IgD-negative memory B cell (primary cell): ENCODE results near the gene KRTAP4-6. TPM values are rescaled to one million over a fixed set of nuclear protein-coding genes. Genes with fewer than 3 reads are reported as not detected.
"Not testable (repeated sequence)": the region's sequence is repeated elsewhere in the genome, so short reads cannot be mapped to it uniquely, and the experiment has no call there.

ENCODE experiments used
- H3K27ac Mint-ChIP-seq, 3 donors: one replicate each; pipeline ENCODE4 v1.8.0; 2020 to 2022; ENCODE audit warnings: mild to moderate bottlenecking in 3 of 3, mixed read lengths in 3 of 3, moderate library complexity in 1 of 3
- H3K27me3 Mint-ChIP-seq: one replicate; pipeline ENCODE4 v1.8.0; 2021; ENCODE audit warnings: mixed read lengths
- H3K36me3 Mint-ChIP-seq: one replicate; pipeline ENCODE4 v1.8.0; 2020; ENCODE audit warnings: mild to moderate bottlenecking, mixed read lengths
- H3K4me1 Mint-ChIP-seq, 3 donors: one replicate each; pipeline ENCODE4 v1.8.0; 2020 to 2022; ENCODE audit warnings: mixed read lengths in 3 of 3, mild to moderate bottlenecking in 1 of 3
- H3K4me3 Mint-ChIP-seq, 4 donors: one replicate each; pipeline ENCODE4 v1.8.0; 2020 to 2022; ENCODE audit warnings: mild to moderate bottlenecking in 4 of 4, mixed read lengths in 4 of 4, moderate library complexity in 3 of 4
- H3K9me3 Mint-ChIP-seq, 3 donors: one replicate each; pipeline ENCODE4 v1.8.0; 2020 to 2021; ENCODE audit warnings: mixed read lengths in 3 of 3, mild to moderate bottlenecking in 1 of 3
- polyA plus RNA-seq: library from polyadenylated mRNA; unstranded; fragments of 300-500 nt; fragmentation: Illumina TruSeq; gene quantifications from one replicate; pipeline ENCODE4 v1.2.3, GENCODE V29; 2021

KRTAP4-6 gene
- polyA plus RNA-seq, 1 donor from 2014 or later = not detected

DNA sequence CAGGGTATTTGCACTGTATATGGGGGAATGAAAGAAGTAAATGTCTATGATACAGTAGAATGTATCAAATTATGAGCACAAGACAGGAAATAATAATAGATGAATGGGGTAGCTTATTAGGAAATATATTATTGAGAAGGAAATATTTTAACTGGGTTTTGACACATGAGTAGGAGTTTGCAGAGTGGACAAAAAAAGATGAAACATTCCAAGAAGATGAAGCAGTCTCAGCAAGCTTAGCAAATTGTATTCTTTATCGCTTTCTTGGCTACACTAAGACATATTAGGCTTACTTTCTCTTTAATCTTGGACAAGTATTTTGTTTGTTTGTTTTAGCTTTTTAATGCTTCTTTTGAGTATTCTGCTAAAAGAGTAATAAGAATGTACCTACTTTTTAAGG lies 36.4 kb downstream of the KRTAP4-6 start:
- no peak overlapping the region for H3K4me3 Mint-ChIP-seq
- peaks cover 0 to 24% (median 23%) of the 10 kb centered on the region in 3 donors for H3K4me1 Mint-ChIP-seq
- no peaks in the 10 kb centered on the region for H3K36me3 Mint-ChIP-seq
- peaks cover 0 to 3% (median 0%) of the 10 kb centered on the region in 3 donors for H3K9me3 Mint-ChIP-seq
- no peak overlapping the region for H3K27ac Mint-ChIP-seq
- peaks cover 15% of the 10 kb centered on the region for H3K27me3 Mint-ChIP-seq

DNA sequence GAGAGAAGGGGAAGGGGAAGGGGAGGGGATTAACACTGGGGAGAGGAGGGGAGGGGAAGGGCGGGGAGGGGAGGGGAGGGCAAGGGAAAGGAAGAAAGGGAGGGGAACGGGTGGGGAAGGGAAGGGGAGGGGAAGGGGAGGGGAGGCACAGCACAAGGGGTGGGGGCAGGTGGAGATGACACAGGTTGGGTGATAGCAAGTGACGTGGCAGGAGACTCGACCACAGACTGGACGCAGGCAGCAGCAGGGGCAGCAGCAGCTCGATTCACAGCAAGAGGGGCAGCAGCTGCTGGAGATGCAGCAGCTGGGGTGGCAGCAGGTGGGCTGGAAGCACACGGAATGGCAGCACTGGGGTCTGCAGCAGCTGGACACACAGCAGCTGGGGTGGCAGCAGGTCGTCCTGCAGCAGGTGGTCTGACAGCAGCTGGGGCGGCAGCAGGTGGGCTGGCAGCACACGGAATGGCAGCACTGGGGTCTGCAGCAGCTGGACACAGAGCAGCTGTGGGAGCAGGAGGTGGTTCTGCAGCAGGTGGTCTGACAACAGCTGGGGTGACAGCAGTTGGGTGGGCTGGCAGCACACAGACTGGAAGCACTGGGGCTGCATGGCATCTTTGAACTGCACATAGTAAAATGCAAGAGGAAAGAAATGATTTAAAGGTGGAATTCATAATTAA lies 38.6 kb downstream of the KRTAP4-6 start, which contains the start of gene KRTAP4-16:
TSS of gene KRTAP4-16 (minus strand) at position 624 of the 674 bp plus-strand sequence. CDS start at position 624, 0 bp downstream.
- peaks cover 0 to 12% (median 9%) of the 10 kb centered on the region in 3 donors for H3K4me1 Mint-ChIP-seq
- H3K4me3 Mint-ChIP-seq = no peak within 1 kb of the TSS
- no peaks in the 10 kb centered on the region for H3K36me3 Mint-ChIP-seq
- no peak within 1 kb of the TSS for H3K27ac Mint-ChIP-seq
- peaks cover 23% of the 10 kb centered on the region for H3K27me3 Mint-ChIP-seq
- peaks cover 0 to 3% (median 0%) of the 10 kb centered on the region in 3 donors for H3K9me3 Mint-ChIP-seq

DNA sequence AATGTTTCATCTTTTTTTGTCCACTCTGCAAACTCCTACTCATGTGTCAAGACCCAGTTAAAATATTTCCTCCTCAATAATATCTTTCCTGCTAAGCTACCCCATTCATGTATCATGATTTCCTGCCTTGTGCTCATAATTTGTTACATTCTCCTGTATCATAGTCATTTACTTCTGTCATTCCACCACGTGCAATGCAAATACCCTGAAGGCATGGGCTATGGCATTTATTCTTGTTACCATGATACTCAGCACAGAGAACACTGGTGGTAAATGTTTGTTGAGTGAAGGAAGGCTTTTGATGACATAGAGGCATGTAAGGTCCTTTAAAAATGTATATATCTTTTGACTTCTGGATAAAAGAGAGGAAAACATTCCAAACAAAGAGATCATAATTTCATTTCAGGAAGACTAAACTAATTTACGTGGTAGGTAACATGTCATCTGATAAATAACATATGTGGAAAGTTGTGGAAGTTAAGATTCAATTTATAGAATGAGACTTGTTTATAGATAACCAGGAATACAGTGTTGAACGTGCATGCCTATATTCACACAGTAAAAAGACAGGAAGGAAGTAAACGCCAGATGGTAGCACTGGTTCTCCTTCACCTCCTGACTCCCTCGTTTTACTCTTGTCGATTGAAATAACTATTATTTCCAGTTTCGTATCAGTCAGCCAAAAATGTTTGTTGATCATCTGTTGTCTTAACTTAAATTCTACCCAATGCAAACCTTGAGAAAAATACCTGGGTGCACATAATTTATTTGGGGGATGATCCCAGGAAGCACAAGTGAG lies 40.5 kb downstream of the KRTAP4-6 start:
- H3K4me1 Mint-ChIP-seq = peaks cover 0 to 10% (median 9%) of the 10 kb centered on the region in 3 donors
- H3K27ac Mint-ChIP-seq, H3K36me3 Mint-ChIP-seq, H3K9me3 Mint-ChIP-seq: not testable (repeated sequence)
- H3K27me3 Mint-ChIP-seq = peaks cover 19% of the 10 kb centered on the region
- peak overlapping the region in 2 of 4 donors; percentile 10 to 22 for H3K4me3 Mint-ChIP-seq

DNA sequence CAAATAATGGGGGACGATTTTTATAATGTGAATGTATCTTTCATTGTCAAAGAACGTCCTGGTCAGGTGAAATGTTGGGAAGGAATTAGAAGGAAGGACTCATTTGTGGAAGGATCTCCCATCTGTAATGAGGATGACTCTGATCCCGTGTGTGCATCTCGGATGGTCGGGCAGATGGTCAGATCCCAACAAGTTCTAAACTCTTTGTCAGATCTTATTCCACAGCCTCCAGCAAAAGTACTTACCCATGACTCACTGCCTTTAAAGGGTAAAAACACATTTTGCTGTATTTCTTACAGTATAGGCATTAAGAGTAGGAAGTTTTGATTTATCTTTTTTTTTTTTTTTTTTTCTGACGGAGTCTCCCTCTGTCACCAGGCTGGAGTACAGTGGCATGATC lies 41.9 kb downstream of the KRTAP4-6 start:
- H3K27ac Mint-ChIP-seq = no peak overlapping the region

DNA sequence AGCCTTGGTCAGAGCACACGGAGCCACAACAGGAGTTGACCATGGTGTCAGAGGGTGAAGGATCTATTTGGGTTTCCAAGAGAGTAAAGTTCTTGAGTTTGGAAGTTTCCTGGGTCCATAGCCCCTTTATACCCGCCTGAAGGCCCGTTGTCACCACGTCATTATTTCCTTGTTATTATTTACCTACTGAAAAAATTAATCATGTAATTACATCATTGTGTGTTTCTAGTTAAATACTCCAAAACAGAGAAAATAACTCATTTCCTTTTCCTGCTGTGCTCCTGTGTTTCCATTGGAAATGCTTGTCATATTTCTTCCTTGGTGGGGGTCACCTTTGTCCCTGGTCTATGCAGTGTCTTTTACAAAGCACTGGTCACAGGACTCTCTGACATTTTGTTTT lies 42.3 kb downstream of the KRTAP4-6 start, which contains the start of gene KRTAP4-8:
TSS of gene KRTAP4-8 (minus strand) at position 101 of the 400 bp plus-strand sequence. CDS start at position 43, 58 bp downstream.
- Mint-ChIP-seq H3K27ac (no peak within 1 kb of the TSS), H3K4me1 (peaks cover 0 to 10% (median 9%) of the 10 kb centered on the region in 3 donors), H3K4me3 (no peak within 1 kb of the TSS), H3K9me3 (peaks cover 0 to 1% (median 0%) of the 10 kb centered on the region in 3 donors), H3K36me3 (no peaks in the 10 kb centered on the region), H3K27me3 (peaks cover 23% of the 10 kb centered on the region)

More for the DNA sequence above, 41.9 kb downstream of the KRTAP4-6 start:
- Mint-ChIP-seq H3K27me3 (peaks cover 23% of the 10 kb centered on the region), H3K4me3 (no peak overlapping the region), H3K9me3 (no peaks in the 10 kb centered on the region), H3K4me1 (peaks cover 0 to 10% (median 9%) of the 10 kb centered on the region in 3 donors), H3K36me3 (no peaks in the 10 kb centered on the region)

DNA sequence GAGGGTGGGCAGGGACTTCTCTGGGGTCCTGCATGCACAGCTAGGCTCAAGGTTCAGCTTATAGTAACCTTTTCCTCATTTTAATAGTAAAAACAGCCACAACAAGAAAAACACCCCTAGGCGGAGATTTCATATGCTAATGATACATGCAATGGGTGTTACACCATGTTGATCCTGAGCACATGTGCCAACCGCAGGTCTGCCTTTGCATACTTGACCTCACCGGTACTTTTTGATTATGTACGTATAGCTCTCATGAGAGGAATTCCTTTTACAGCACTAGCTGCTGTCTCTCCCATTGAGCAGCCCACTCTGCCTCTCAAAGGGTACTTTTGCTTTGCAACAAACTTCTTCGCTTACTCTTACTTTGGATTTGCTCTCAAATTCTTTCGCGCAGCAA lies 44.3 kb downstream of the KRTAP4-6 start:
- H3K9me3 Mint-ChIP-seq = peaks cover 0 to 3% (median 0%) of the 10 kb centered on the region in 3 donors
- H3K27me3 Mint-ChIP-seq = peaks cover 23% of the 10 kb centered on the region
- H3K27ac Mint-ChIP-seq = peak overlapping the region in 1 of 3 donors; percentile 29
- H3K4me1 Mint-ChIP-seq = peaks cover 0 to 10% (median 9%) of the 10 kb centered on the region in 3 donors
- H3K36me3 Mint-ChIP-seq = no peaks in the 10 kb centered on the region
- H3K4me3 Mint-ChIP-seq = no peak overlapping the region

Other genes starting within 250 kb of the KRTAP4-6 start
- gene KRT23, start 202.9 kb downstream of the KRTAP4-6 start, polyA plus RNA-seq = not detected
- gene KRT39, start 173.6 kb downstream of the KRTAP4-6 start, polyA plus RNA-seq = not detected
- gene KRT40, start 156.2 kb downstream of the KRTAP4-6 start, polyA plus RNA-seq = not detected
- gene KRTAP3-3, start 146.4 kb downstream of the KRTAP4-6 start, polyA plus RNA-seq = not detected
- gene KRTAP3-2, start 140.6 kb downstream of the KRTAP4-6 start, polyA plus RNA-seq = not detected
- gene KRTAP3-1, start 131.4 kb downstream of the KRTAP4-6 start, polyA plus RNA-seq = not detected
- gene KRTAP1-5, start 113.3 kb downstream of the KRTAP4-6 start, polyA plus RNA-seq = not detected
- not detected for gene KRTAP1-4, start 110.3 kb downstream of the KRTAP4-6 start, polyA plus RNA-seq
- gene KRTAP1-3, start 105.7 kb downstream of the KRTAP4-6 start, polyA plus RNA-seq = not detected
- not detected for gene KRTAP1-1, start 99.1 kb downstream of the KRTAP4-6 start, polyA plus RNA-seq
- gene KRTAP2-1, start 93.2 kb downstream of the KRTAP4-6 start, polyA plus RNA-seq = not detected
- gene KRTAP2-2, start 85.3 kb downstream of the KRTAP4-6 start, polyA plus RNA-seq = not detected
- not detected for gene KRTAP2-3, start 80.4 kb downstream of the KRTAP4-6 start, polyA plus RNA-seq
- gene KRTAP2-4, start 74.7 kb downstream of the KRTAP4-6 start, polyA plus RNA-seq = not detected
- not detected for gene KRTAP4-7, start 56.4 kb downstream of the KRTAP4-6 start, polyA plus RNA-seq
- not detected for gene KRTAP4-8, start 42.4 kb downstream of the KRTAP4-6 start, polyA plus RNA-seq
- gene KRTAP4-16, start 38.3 kb downstream of the KRTAP4-6 start, polyA plus RNA-seq = not detected
- not detected for gene KRTAP4-9, start 35.2 kb downstream of the KRTAP4-6 start, polyA plus RNA-seq
- gene KRTAP4-11, start 22.2 kb downstream of the KRTAP4-6 start, polyA plus RNA-seq = not detected
- gene KRTAP4-12, start 16.4 kb downstream of the KRTAP4-6 start, polyA plus RNA-seq = not detected
- gene KRTAP4-5, start 9.3 kb upstream of the KRTAP4-6 start, polyA plus RNA-seq = not detected
- gene KRTAP4-4, start 20.2 kb upstream of the KRTAP4-6 start, polyA plus RNA-seq = not detected
- not detected for gene KRTAP4-3, start 27.7 kb upstream of the KRTAP4-6 start, polyA plus RNA-seq
- not detected for gene KRTAP4-2, start 37.7 kb upstream of the KRTAP4-6 start, polyA plus RNA-seq
- gene KRTAP4-1, start 44.4 kb upstream of the KRTAP4-6 start, polyA plus RNA-seq = not detected
- not detected for gene KRTAP9-1, start 49.3 kb upstream of the KRTAP4-6 start, polyA plus RNA-seq
- gene KRTAP9-2, start 86.1 kb upstream of the KRTAP4-6 start, polyA plus RNA-seq = not detected
- gene KRTAP9-3, start 91.9 kb upstream of the KRTAP4-6 start, polyA plus RNA-seq = not detected
- not detected for gene KRTAP9-8, start 97.5 kb upstream of the KRTAP4-6 start, polyA plus RNA-seq
- gene KRTAP9-4, start 109.1 kb upstream of the KRTAP4-6 start, polyA plus RNA-seq = not detected
- gene KRTAP9-9, start 114.8 kb upstream of the KRTAP4-6 start, polyA plus RNA-seq = not detected
- not detected for gene KRTAP9-6, start 124.8 kb upstream of the KRTAP4-6 start, polyA plus RNA-seq
- not detected for gene KRTAP9-7, start 135.2 kb upstream of the KRTAP4-6 start, polyA plus RNA-seq
- not detected for gene KRTAP29-1, start 162.3 kb upstream of the KRTAP4-6 start, polyA plus RNA-seq
- not detected for gene KRTAP16-1, start 168.8 kb upstream of the KRTAP4-6 start, polyA plus RNA-seq
- gene KRTAP17-1, start 175.2 kb upstream of the KRTAP4-6 start, polyA plus RNA-seq = not detected
- gene KRT33A, start 210.3 kb upstream of the KRTAP4-6 start, polyA plus RNA-seq = not detected
- gene KRT33B, start 229.3 kb upstream of the KRTAP4-6 start, polyA plus RNA-seq = not detected
- not detected for gene KRT34, start 241.8 kb upstream of the KRTAP4-6 start, polyA plus RNA-seq